Left ventricle myocardium superior (tissue), 1 donor: Measurements from ENCODE around the gene CPNE9. TPM values are rescaled to one million over a fixed set of nuclear protein-coding genes. Genes with fewer than 3 reads are reported as not detected.

Experiments
- ATAC-seq: fragments of 200-7000 bp; cut with Tn5 transposase; one replicate; pipeline ENCODE4 v1.9.1; 2020; ENCODE audit warnings: mild to moderate bottlenecking, moderate library complexity
- DNase-seq: peaks from one replicate; pipeline ENCODE4 v3.0.0-alpha.2; 2020
- intact Hi-C: fragments of 100-400 bp; cut with micrococcal nuclease; formaldehyde crosslinking; loops from one replicate; pipeline ENCODE4 v1.11.0; 2022
- total RNA-seq: library from RNA; stranded (reverse); fragmentation: NEBNext Ultra II Directional; extraction: Animal tissue kit (Norgen Biotek cat#: 25700); gene quantifications from one replicate; pipeline ENCODE4 v1.2.1, GENCODE V29; 2021
- donor health status: DM: no; HTN: yes; CAD: no; lungs with severe emphysema.

Gene CPNE9
- total RNA-seq, 1 donor from 2014 or later: not detected

GRCh38 chr3:9685216-9686049 is 18.2 kb upstream of the CPNE9 start:
- intact Hi-C loops: no loop called here
- DNase-seq (no peak), ATAC-seq (no peak)

GRCh38 chr3:9686050-9686550 is 17.5 kb upstream of the CPNE9 start:
- ATAC-seq (no peak), DNase-seq (no peak)
- intact Hi-C loops: no loop called here

- ATAC-seq (no peak), DNase-seq (no peak)
- intact Hi-C loops: no loop called here
Measured at GRCh38 chr3:9686703-9687102, 16.9 kb upstream of the CPNE9 start.

GRCh38 chr3:9687514-9687913 is 16.1 kb upstream of the CPNE9 start:
- intact Hi-C loops: no loop called here
- ATAC-seq (no peak), DNase-seq (no peak)

- intact Hi-C loops: no loop called here
- ATAC-seq (peak; percentile 10), DNase-seq (no peak)
Measured at GRCh38 chr3:9688961-9689360, 14.7 kb upstream of the CPNE9 start.

GRCh38 chr3:9689757-9690156 is 13.9 kb upstream of the CPNE9 start:
- ATAC-seq (no peak), DNase-seq (no peak)
- intact Hi-C loops: no loop called here

GRCh38 chr3:9690451-9691450 is 12.9 kb upstream of the CPNE9 start:
- intact Hi-C loops: no loop called here
- DNase-seq (peak; percentile 49), ATAC-seq (peak; percentile 67)

- ATAC-seq (no peak), DNase-seq (no peak)
- intact Hi-C loops: no loop called here
Measured at GRCh38 chr3:9691636-9692035, 12.0 kb upstream of the CPNE9 start.

- ATAC-seq (no peak), DNase-seq (no peak)
- intact Hi-C loops: no loop called here
Measured at GRCh38 chr3:9692416-9692815, 11.2 kb upstream of the CPNE9 start.

GRCh38 chr3:9695345-9695744 is 8.3 kb upstream of the CPNE9 start:
- intact Hi-C loops: no loop called here
- no peak for DNase-seq
- ATAC-seq: peak; percentile 7

GRCh38 chr3:9695746-9696145 is 7.9 kb upstream of the CPNE9 start:
- ATAC-seq (no peak), DNase-seq (no peak)
- intact Hi-C loops: no loop called here

GRCh38 chr3:9696480-9697220 is 7.0 kb upstream of the CPNE9 start:
- intact Hi-C loops: no loop called here
- DNase-seq (peak; percentile 48), ATAC-seq (peak; percentile 65)

GRCh38 chr3:9697892-9698291 is 5.7 kb upstream of the CPNE9 start:
- no peak for ATAC-seq

GRCh38 chr3:9698293-9698692 is 5.3 kb upstream of the CPNE9 start:
- no peak for DNase-seq
- ATAC-seq: no peak
- intact Hi-C loops: no loop called here

More at GRCh38 chr3:9697892-9698291, 5.7 kb upstream of the CPNE9 start:
- DNase-seq: no peak
- intact Hi-C loops: no loop called here

- intact Hi-C loops: no loop called here
- DNase-seq: no peak
- no peak for ATAC-seq
Measured at GRCh38 chr3:9700536-9700935, 3.1 kb upstream of the CPNE9 start.

GRCh38 chr3:9701006-9701405 is 2.6 kb upstream of the CPNE9 start:
- ATAC-seq (no peak), DNase-seq (no peak)
- intact Hi-C loops: no loop called here

GRCh38 chr3:9701711-9702110 is 1.9 kb upstream of the CPNE9 start:
- DNase-seq: no peak
- no peak for ATAC-seq
- intact Hi-C loops: no loop called here

- intact Hi-C loops: no loop called here
- DNase-seq: no peak
- ATAC-seq: no peak
Measured at GRCh38 chr3:9703240-9703639, 393 bp upstream of the CPNE9 start.
